Measurements from ENCODE around the gene GPRC5D.

DNA sequence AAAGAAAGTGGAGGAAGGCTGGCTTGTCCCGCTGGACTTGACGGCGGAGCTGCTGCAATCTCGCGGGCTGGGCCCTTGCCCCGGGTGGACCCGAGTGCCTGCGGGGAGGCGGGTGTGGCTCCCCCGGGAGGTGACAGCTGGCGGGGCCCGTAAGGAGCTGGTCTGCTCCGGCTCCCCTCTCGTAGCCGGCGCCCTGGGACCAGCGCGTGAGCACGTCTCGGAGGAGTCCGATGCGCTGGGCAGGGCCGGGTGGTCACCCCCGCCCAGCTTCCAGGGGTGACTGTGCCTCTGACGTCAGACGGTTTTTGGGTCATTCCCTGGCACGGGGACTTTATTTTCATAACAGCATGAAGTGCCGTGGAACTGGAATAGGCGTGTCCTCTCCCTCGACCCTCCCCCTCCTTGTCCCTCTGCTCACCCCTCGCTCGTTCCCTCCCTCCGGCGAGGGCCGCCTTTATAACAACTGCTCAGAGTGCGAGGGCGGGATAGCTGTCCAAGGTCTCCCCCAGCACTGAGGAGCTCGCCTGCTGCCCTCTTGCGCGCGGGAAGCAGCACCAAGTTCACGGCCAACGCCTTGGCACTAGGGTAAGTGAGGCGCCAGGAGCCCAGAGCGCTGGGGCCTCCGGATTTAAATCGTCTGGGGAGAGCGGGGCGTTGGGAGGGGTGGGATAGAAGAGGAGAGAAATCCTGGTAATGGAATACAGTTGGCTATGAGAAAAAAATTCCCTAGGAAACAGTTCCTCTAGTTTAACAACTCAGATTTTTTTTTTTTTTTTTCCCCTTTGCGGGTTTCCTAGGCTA lies 60.7 kb downstream of the GPRC5D start, which contains the start of gene GPRC5A:
- TF ChIP-seq, protein P1, sequence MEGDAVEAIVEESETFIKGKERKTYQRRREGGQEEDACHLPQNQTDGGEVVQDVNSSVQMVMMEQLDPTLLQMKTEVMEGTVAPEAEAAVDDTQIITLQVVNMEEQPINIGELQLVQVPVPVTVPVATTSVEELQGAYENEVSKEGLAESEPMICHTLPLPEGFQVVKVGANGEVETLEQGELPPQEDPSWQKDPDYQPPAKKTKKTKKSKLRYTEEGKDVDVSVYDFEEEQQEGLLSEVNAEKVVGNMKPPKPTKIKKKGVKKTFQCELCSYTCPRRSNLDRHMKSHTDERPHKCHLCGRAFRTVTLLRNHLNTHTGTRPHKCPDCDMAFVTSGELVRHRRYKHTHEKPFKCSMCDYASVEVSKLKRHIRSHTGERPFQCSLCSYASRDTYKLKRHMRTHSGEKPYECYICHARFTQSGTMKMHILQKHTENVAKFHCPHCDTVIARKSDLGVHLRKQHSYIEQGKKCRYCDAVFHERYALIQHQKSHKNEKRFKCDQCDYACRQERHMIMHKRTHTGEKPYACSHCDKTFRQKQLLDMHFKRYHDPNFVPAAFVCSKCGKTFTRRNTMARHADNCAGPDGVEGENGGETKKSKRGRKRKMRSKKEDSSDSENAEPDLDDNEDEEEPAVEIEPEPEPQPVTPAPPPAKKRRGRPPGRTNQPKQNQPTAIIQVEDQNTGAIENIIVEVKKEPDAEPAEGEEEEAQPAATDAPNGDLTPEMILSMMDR (IDR thresholded peaks at IDR 0.05): no peak
- TF ChIP-seq POLR2A (IDR thresholded peaks at IDR 0.05): no peak

All from testis (tissue), 2 donors.